Heart right ventricle (tissue), 16 donors: ENCODE results near the gene FARP1. TPM values are rescaled to one million over a fixed set of nuclear protein-coding genes. Genes with fewer than 3 reads are reported as not detected.

ENCODE experiments used
- ATAC-seq, 8 donors: fragments of 200-7000 bp; cut with Tn5 transposase; one replicate each; pipeline ENCODE4 v1.9.1; 2020; ENCODE audit warnings: mild to moderate bottlenecking in 8 of 8, moderate library complexity in 8 of 8, moderate number of reproducible peaks in 1 of 8
- DNase-seq, 2 donors: peaks; one replicate each; pipeline ENCODE4 v3.0.0-alpha.2; 2020
- H3K27ac ChIP-seq, 10 donors: fragments of 200-600 bp; sonication (generic) in 2 of 10; one replicate each; pipeline versions ENCODE4 v1.5.0 to v1.8.0; 2020 to 2022; ENCODE audit warnings: mild to moderate bottlenecking in 3 of 10
- H3K27me3 ChIP-seq, 7 donors: fragments of 200-600 bp; one replicate each; pipeline ENCODE4 v1.8.0; 2021 to 2022; ENCODE audit warnings: mild to moderate bottlenecking in 2 of 7
- H3K36me3 ChIP-seq, 9 donors: fragments of 200-600 bp; sonication (generic) in 1 of 9; one replicate each; pipeline versions ENCODE4 v1.5.0 to v1.8.0; 2020 to 2022; ENCODE audit warnings: mild to moderate bottlenecking in 2 of 9
- H3K4me1 ChIP-seq, 9 donors: fragments of 200-600 bp; sonication (generic) in 1 of 9; one replicate each; pipeline versions ENCODE4 v1.5.0 to v1.8.0; 2020 to 2022; ENCODE audit warnings: mild to moderate bottlenecking in 4 of 9
- H3K4me3 ChIP-seq, 10 donors: fragments of 200-600 bp; sonication (generic) in 2 of 10; one replicate each; pipeline versions ENCODE4 v1.5.0 to v1.8.0; 2020 to 2022; ENCODE audit warnings: mild to moderate bottlenecking in 7 of 10, moderate library complexity in 2 of 10
- H3K9me3 ChIP-seq, 11 donors: fragments of 200-600 bp in 10 of 11; sonication (generic) in 2 of 11; one replicate each; pipeline versions ENCODE4 v1.5.0 to v1.8.0; 2013 to 2022; ENCODE audit warnings: mild to moderate bottlenecking in 2 of 11, control low read depth in 1 of 11, moderate library complexity in 1 of 11
- WGBS, 2 donors: extraction: QIAGEN DNeasy Blood & Tissue Kit; methylation state at CpG; one replicate each; pipeline ENCODE4 v1.1.7; 2013; ENCODE audit warnings: inconsistent platforms in 1 of 2; 5-methylcytosine and 5-hydroxymethylcytosine counted together
- intact Hi-C, 10 donors: fragments of 100-400 bp; cut with DNase I; formaldehyde crosslinking; loops; one replicate each; pipeline versions ENCODE4 v1.11.1 to v1.14.2; 2022
- polyA plus RNA-seq, 2 donors: library from polyadenylated mRNA; stranded (reverse); fragments of 200-250 nt; gene quantifications; one replicate each; pipeline ENCODE4 v1.2.3, GENCODE V29; 2013
- total RNA-seq, 10 donors: library from RNA; stranded (reverse); fragmentation: NEBNext Ultra II Directional in 3 of 10; extraction: Animal tissue kit (Norgen Biotek cat#: 25700) in 3 of 10; gene quantifications; one replicate each; pipeline versions ENCODE4 v1.2.1 to v1.2.4, GENCODE V29; 2021 to 2023
- TF ChIP-seq, protein P1 (sequence below), 9 donors: fragments of 200-600 bp; sonication (generic) in 2 of 9; IDR thresholded peaks; one replicate each; pipeline versions ENCODE4 v1.5.0 to v1.8.0; 2021 to 2022; ENCODE audit warnings: antibody characterized with exemption in 9 of 9, mild to moderate bottlenecking in 5 of 9, moderate library complexity in 1 of 9
- donor health status: Arrhythmogenic right ventricular cardiomyopathy.
- donor health status: ischemic (EF 13 %, LVEDD 7.1; RV severe dilation, severe dysfunction).
- donor health status: healthy with polysubstance abuse.
- donor health status: DM: no; HTN: yes; CAD: no.
- donor health status: DM: no; HTN: no; CAD: no.
- donor health status: ischemic (EF 25% LVEDD 6.9; RV normal size, moderate dysfunction).
- donor health status: ischemic (EF 25% LVEDD 5.7; RV mildly dilated, moderate dysfunction).
- donor health status: healthy.
- donor health status: DM: yes; HTN: yes; CAD: no.
- donor health status: Ischemic cardiomyopathy.
- donor health status: ischemic (EF 35%, LVEDD 5.7; RV mildly dilated, moderate dysfunction).
- donor health status: nonischemic (EF 11% LVEDD 7.7; RV severe dilation, severe dysfunction).
- donor health status: DM: yes; HTN: yes; CAD: no.
- donor health status: PGD.
- donor health status: ischemic (EF 29% LVEDD 5.4; RV normal size, mild dysfunction).
- donor health status: nonischemic (EF 23%, LVEDD 6.1; RV moderate dilation, normal function).

The FARP1 gene
- total and polyA plus RNA-seq, 12 donors: 6.9 to 72.9 (median 17.1) TPM

DNA sequence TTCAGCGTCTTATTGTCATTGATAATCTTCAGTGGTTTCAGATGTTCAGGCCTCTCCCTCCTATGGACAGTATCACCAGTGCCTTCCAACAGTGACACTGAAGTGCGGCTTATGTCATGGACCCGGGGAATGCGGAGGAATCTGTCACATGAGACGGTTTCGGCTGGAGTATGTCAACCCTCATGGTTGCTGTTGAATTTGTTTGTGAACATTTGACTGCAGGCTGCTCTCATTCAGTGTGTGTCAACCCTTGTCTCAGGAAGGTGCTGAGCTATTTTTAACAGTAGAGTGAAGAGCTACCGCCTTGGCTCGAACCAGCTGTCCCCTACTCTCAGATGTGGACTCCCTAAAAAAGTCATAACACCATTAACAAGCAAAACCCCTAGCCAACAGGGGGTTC, 173.0 kb downstream of the FARP1 start:
- Histone ChIP-seq H3K4me1 (peaks cover 0 to 34% (median 16%) of the 10 kb centered on the region in 9 donors), H3K9me3 (no peaks in the 10 kb centered on the region), H3K36me3 (no peaks in the 10 kb centered on the region), H3K4me3 (no peak overlapping the region), H3K27me3 (no peaks in the 10 kb centered on the region), H3K27ac (peak overlapping the region in 2 of 10 donors; percentile 47 to 51)
- ATAC-seq (peak in 7 of 8 donors; percentile 38 to 84 (median 68)), DNase-seq (peak in 1 of 2 donors; percentile 31)
- intact Hi-C loops: loop anchor here in 1 of 10 donors (10.0 kb wide), 1 partner anchor 171 kb away; the partner anchor contains the start of gene FARP1
- TF ChIP-seq, protein P1, sequence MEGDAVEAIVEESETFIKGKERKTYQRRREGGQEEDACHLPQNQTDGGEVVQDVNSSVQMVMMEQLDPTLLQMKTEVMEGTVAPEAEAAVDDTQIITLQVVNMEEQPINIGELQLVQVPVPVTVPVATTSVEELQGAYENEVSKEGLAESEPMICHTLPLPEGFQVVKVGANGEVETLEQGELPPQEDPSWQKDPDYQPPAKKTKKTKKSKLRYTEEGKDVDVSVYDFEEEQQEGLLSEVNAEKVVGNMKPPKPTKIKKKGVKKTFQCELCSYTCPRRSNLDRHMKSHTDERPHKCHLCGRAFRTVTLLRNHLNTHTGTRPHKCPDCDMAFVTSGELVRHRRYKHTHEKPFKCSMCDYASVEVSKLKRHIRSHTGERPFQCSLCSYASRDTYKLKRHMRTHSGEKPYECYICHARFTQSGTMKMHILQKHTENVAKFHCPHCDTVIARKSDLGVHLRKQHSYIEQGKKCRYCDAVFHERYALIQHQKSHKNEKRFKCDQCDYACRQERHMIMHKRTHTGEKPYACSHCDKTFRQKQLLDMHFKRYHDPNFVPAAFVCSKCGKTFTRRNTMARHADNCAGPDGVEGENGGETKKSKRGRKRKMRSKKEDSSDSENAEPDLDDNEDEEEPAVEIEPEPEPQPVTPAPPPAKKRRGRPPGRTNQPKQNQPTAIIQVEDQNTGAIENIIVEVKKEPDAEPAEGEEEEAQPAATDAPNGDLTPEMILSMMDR (IDR thresholded peaks at IDR 0.05): no peak
- WGBS, 2 donors: 28 to 42% methylated on average over 8 of the region's 8 CpGs

DNA sequence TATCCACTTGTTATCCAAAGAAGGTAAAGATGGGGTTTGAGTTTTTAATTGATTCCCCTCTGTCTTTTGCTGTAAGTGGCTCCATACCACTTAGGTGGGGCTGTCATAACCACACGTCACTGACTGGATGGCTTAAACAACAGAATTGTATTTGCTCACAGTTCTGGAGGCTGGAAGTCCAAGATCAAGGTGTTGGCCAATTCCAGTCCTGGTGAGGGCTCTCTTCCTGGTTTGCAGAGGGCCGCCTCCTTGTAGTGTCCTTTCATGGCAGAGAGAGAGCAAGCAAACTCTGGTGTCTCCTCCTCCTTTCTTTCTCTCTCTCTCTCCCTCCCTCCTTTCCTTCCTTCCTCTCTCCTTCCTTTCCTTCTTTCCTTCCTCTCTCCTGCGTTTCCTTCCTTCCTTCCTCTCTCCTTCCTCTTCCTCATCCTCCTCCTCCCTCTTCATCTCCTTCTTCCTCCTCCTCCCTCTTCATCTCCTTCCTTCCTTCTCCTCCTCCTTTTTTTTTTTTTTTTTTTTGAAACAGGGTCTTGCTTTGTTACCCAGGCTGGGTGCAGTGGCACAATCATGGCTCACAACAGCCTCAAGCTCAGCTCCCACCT, 174.8 kb downstream of the FARP1 start:
- no peak for ATAC-seq
- 78 to 94% methylated on average over 3 of the region's 3 CpGs for WGBS, 2 donors

DNA sequence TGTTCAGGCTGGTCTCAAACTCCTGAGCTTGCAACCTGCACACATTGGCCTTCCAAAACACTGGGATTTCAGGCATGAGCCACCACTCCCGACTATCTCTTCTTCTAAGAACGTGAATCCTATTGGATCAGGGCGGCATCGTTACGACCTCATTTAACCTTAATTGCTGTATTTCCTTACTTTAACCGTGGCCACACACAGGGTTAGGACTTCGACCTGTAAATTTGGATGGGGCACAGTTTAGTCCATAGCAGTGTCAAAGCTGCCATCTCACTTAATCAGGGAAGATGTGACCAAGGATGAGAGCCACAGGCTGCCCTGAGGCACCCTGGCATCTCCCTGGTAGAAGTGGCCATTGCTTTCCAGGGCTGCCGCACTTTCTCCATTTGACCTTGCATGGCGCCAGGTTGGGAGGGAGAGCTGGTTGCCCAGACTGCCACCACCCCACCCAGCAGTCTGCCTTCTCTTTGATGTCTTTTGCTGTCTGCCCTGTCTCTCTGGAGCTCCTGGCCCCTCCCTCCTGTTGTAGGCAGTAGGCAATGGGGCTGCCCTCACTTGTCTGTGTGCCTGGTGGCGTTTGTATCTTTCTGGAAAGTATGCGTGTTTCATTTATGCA, 175.5 kb downstream of the FARP1 start:
- DNase-seq (no peak), ATAC-seq (no peak)
- no peak overlapping the region for H3K4me3 ChIP-seq
- WGBS, 2 donors: 90 to 97% methylated on average over 11 of the region's 11 CpGs
- H3K36me3 ChIP-seq: no peaks in the 10 kb centered on the region
- no peaks in the 10 kb centered on the region for H3K9me3 ChIP-seq
- peaks cover 0 to 29% (median 16%) of the 10 kb centered on the region in 9 donors for H3K4me1 ChIP-seq
- no peak overlapping the region for H3K27ac ChIP-seq
- TF ChIP-seq, protein P1 (IDR thresholded peaks at IDR 0.05): no peak
- intact Hi-C loops: loop anchor here in 1 of 10 donors (10.0 kb wide), 1 partner anchor 174 kb away; the partner anchor contains the start of gene FARP1
- H3K27me3 ChIP-seq: no peaks in the 10 kb centered on the region

More for the DNA sequence above, 174.8 kb downstream of the FARP1 start:
- no peak for DNase-seq
- Histone ChIP-seq H3K4me3 (no peak overlapping the region), H3K27me3 (no peaks in the 10 kb centered on the region), H3K9me3 (no peaks in the 10 kb centered on the region), H3K27ac (no peak overlapping the region), H3K4me1 (peaks cover 0 to 24% (median 12%) of the 10 kb centered on the region in 9 donors), H3K36me3 (no peaks in the 10 kb centered on the region)
- intact Hi-C loops: loop anchor here in 1 of 10 donors (10.0 kb wide), 1 partner anchor 173 kb away; the partner anchor contains the start of gene FARP1
- TF ChIP-seq, protein P1 (IDR thresholded peaks at IDR 0.05): no peak

DNA sequence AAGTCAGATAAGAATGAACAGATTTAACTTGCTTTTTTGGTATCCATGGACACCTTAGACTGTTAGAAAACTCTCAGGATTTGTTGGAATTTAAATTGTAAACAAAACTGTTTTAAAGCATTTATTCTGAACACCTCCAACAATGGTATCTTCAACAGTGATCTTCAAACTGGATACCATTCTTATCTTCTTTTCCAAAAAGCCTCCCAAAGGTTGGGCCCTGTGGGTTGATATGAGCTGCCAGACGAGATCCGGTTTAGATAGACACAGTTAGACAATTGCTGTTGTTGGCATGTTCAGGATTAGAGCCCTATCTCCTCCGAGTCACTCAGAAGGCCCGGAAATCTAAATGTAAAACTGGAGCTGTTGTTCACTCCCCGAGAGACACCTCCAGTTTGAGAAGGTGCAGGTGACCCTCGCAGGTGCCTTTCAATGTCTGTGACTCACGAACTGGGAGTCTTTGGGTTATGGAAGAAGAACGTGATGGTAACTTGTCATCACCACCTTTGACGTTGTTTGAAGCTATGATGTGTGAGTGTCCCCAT, 177.7 kb downstream of the FARP1 start:
- no peaks in the 10 kb centered on the region for H3K9me3 ChIP-seq
- H3K27me3 ChIP-seq: no peaks in the 10 kb centered on the region
- DNase-seq: no peak
- H3K4me1 ChIP-seq: peaks cover 0 to 32% (median 18%) of the 10 kb centered on the region in 9 donors
- no peak overlapping the region for H3K27ac ChIP-seq
- intact Hi-C loops: no loop called here
- TF ChIP-seq, protein P1 (IDR thresholded peaks at IDR 0.05): no peak
- H3K36me3 ChIP-seq: no peaks in the 10 kb centered on the region
- 95 to 98% methylated on average over 9 of the region's 9 CpGs for WGBS, 2 donors
- no peak for ATAC-seq
- H3K4me3 ChIP-seq: no peak overlapping the region
